ENCODE measurements around the gene SAFB. TPM values are rescaled to one million over a fixed set of nuclear protein-coding genes. Genes with fewer than 3 reads are reported as not detected.

SAFB gene
- total and polyA plus RNA-seq, 2 of the 4 experiments (the other 2 are of a cell fraction): 18.5 to 41.2 TPM

DNA sequence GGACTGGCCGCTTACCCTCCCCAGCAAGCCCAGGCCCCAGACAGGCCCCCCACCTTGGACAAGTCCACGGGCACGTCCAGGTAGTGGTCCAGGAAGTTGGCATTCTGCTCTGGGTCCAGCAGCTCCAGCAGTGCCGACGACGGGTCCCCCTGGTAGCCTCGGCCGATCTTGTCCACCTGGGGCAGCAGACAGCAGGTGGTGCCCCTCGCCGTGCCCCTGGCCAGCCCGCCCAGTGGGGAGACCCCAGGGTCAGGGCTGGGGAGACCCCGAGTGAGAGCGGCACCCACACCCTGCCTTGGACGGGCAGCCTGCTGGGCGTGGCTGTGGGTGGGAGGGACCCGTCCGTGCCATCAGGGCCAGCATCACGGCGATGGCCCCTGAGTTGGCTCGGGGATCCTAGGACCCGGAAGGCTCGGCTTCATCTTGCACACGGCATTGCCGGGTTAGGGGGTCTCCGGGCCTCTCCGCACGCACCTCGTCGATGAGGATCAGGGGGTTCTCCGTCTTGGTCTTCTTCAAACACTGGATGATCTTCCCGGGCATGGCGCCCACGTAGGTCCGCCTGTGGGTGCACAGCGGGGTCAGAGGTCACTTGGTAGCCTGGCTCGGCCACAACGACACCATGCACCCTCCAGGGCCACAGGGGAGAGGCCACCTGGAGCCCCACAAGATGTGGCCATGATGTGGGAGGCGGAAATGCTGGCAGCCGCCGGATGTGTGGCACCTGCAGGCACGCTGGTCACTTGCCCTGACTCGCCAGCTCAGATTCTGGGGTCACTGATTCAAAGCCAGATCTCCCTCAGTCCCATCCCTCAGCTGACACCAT is 73.5 kb downstream of the SAFB start:
- no peak overlapping the region for H3K9ac ChIP-seq (ENCODE audit: low read depth, low read length)
- in situ Hi-C loops (cut with MboI; ENCODE audit: low sequenced_read_pairs) (no loop called here), dilution Hi-C loops (cut with HindIII; ENCODE audit: low sequenced_read_pairs, unreplicated experiment) (no loop called here), intact Hi-C loops (cut with micrococcal nuclease) (no loop called here)
- TF ChIP-seq CHD1 (IDR thresholded peaks at IDR 0.05; ENCODE audit: low read depth, low read length): no peak
- H3K4me1 ChIP-seq (ENCODE audit: control insufficient read depth, insufficient read depth, low read length): peaks cover 2% of the 10 kb centered on the region; the same call in 1 of the 2 replicates
- peak overlapping the region; percentile 23 for H2AFZ ChIP-seq (replicated peaks; ENCODE audit: low read length, poor library complexity)
- H4K91ac ChIP-seq (ENCODE audit: insufficient read depth, low read depth, low read length): no peak overlapping the region
- no peak overlapping the region for H2BK120ac ChIP-seq (ENCODE audit: low read depth, low read length)
- ATAC-seq (ENCODE audit: low read depth) (no peak), DNase-seq (no peak)
- H3K56ac ChIP-seq (ENCODE audit: extremely low read depth, insufficient read depth, low read length): no peak overlapping the region
- H3K4ac ChIP-seq (ENCODE audit: low read depth, low read length): no peak overlapping the region
- H4K5ac ChIP-seq (ENCODE audit: low read depth, low read length): no peak overlapping the region
- no peak overlapping the region for H2BK20ac ChIP-seq (ENCODE audit: low read depth, low read length)
- no peak overlapping the region for H4K8ac ChIP-seq (ENCODE audit: low read depth in 2 of 2, low read length in 2 of 2)
- H2BK15ac ChIP-seq (ENCODE audit: low read depth, low read length): no peak overlapping the region
- no peak overlapping the region for H3K23ac ChIP-seq (ENCODE audit: low read depth, low read length)
- ChIA-PET POLR2A (ENCODE audit: unreplicated experiment) (no interaction called here), CTCF (no interaction called here)
- H3K36me3 ChIP-seq (ENCODE audit: control insufficient read depth, insufficient read depth, low read length): peaks cover 80% of the 10 kb centered on the region
- no peak overlapping the region for H3K4me3 ChIP-seq (ENCODE audit: insufficient read depth, low read depth, low read length)
- 95% methylated on average over 17 of the region's 42 CpGs; no CpG with 5 or more reads in 1 of the 2 experiments for WGBS, 2 experiments (ENCODE audit: extremely low coverage in 2 of 2, insufficient read length in 1 of 2)
- no peaks in the 10 kb centered on the region for H3K9me3 ChIP-seq (ENCODE audit: control insufficient read depth, insufficient read depth, low read length)
- H2BK5ac ChIP-seq (ENCODE audit: low read depth, low read length, poor library complexity, severe bottlenecking): no peak overlapping the region
- peaks cover 72% of the 10 kb centered on the region for H4K20me1 ChIP-seq (ENCODE audit: insufficient read depth, low read length)
- no peaks in the 10 kb centered on the region for H3K27me3 ChIP-seq (ENCODE audit: control insufficient read depth, insufficient read depth, low read length)
- no peak overlapping the region for H3K14ac ChIP-seq (replicated peaks; ENCODE audit: low read depth, low read length)
- H2AK5ac ChIP-seq (ENCODE audit: low read depth, low read length): no peak overlapping the region
- BruUV-seq (replicated peaks): no TSS peak
- H2AK9ac ChIP-seq (replicated peaks; ENCODE audit: low read depth, low read length, poor library complexity): peak overlapping the region; percentile 58
- H3K79me1 ChIP-seq (ENCODE audit: low read depth in 1 of 2, low read length in 2 of 2): peaks cover 8 to 78% of the 10 kb centered on the region in 2 experiments; a peak in 3 of 4 replicates
- no peak overlapping the region for H3K27ac ChIP-seq (ENCODE audit: insufficient read depth, low read length)
- peaks cover 4% of the 10 kb centered on the region; the same call in 1 of the 2 replicates for H3K9me1 ChIP-seq (ENCODE audit: insufficient read depth, low read length)
- H3K4me2 ChIP-seq (ENCODE audit: low read depth, low read length): no peak overlapping the region
- H3K18ac ChIP-seq (ENCODE audit: low read depth, low read length): no peak overlapping the region
